Mesenchymal stem cell (in vitro differentiated cells and primary cell): ENCODE results near the gene MEIOSIN.

Source experiments
- DNase-seq: peaks from one replicate; pipeline ENCODE4 v3.0.0-alpha.2; 2013
- H2AFZ ChIP-seq: one replicate; pipeline ENCODE4 v1.6.1; 2013; ENCODE audit warnings: low read depth, mild to moderate bottlenecking, control low read depth, inconsistent platforms, low read length, moderate library complexity
- H2AK5ac ChIP-seq: 2 replicates; pipeline ENCODE4 v1.6.1; 2013; ENCODE audit warnings: low read length, moderate library complexity, mild to moderate bottlenecking, inconsistent platforms; ENCODE audit not compliant: severe bottlenecking
- H2BK120ac ChIP-seq: one replicate; pipeline ENCODE4 v1.6.1; 2013; ENCODE audit warnings: low read depth, mild to moderate bottlenecking, inconsistent platforms, low read length, moderate library complexity
- H2BK12ac ChIP-seq, 2 experiments: one replicate each; pipeline ENCODE4 v1.6.1; 2013; ENCODE audit warnings: inconsistent platforms in 2 of 2, low read length in 2 of 2, mild to moderate bottlenecking in 2 of 2, moderate library complexity in 2 of 2, control low read depth in 1 of 2
- H2BK15ac ChIP-seq: one replicate; pipeline ENCODE4 v1.6.1; 2013; ENCODE audit warnings: mild to moderate bottlenecking, low read depth, inconsistent platforms; ENCODE audit not compliant: poor library complexity, severe bottlenecking
- H2BK5ac ChIP-seq: 2 replicates; pipeline ENCODE4 v1.6.1; 2013; ENCODE audit warnings: low read depth, mild to moderate bottlenecking, low read length, control low read depth, inconsistent platforms; ENCODE audit not compliant: poor library complexity, severe bottlenecking
- H3K14ac ChIP-seq, 2 experiments: one replicate each; pipeline ENCODE4 v1.6.1; 2013; ENCODE audit warnings: inconsistent platforms in 2 of 2, low read length in 2 of 2, control low read depth in 1 of 2, mild to moderate bottlenecking in 1 of 2, moderate library complexity in 1 of 2
- H3K18ac ChIP-seq, 2 experiments: one replicate each; pipeline ENCODE4 v1.6.1; 2013; ENCODE audit warnings: inconsistent platforms in 2 of 2, low read length in 2 of 2, control low read depth in 1 of 2, low read depth in 1 of 2, mild to moderate bottlenecking in 1 of 2
- H3K23ac ChIP-seq, 2 experiments: one replicate each; pipeline ENCODE4 v1.6.1; 2013; ENCODE audit warnings: inconsistent platforms in 2 of 2, low read length in 2 of 2, mild to moderate bottlenecking in 2 of 2, moderate library complexity in 2 of 2, control low read depth in 1 of 2
- H3K27ac ChIP-seq: 2 replicates; pipeline ENCODE4 v1.5.1; 2013; ENCODE audit warnings: mild to moderate bottlenecking, moderate library complexity, low read length, control low read depth, inconsistent platforms; ENCODE audit not compliant: poor library complexity, severe bottlenecking
- H3K27me3 ChIP-seq, 2 experiments: 2 replicates each; pipeline versions ENCODE4 v1.6.1 to v1.7.0; 2013; ENCODE audit warnings: low read length in 2 of 2, mild to moderate bottlenecking in 2 of 2, moderate library complexity in 2 of 2, control low read depth in 1 of 2, inconsistent platforms in 1 of 2; ENCODE audit not compliant: control insufficient read depth in 1 of 2, insufficient read depth in 1 of 2
- H3K36me3 ChIP-seq, 2 experiments: 2 replicates each; pipeline versions ENCODE4 v1.6.1 to v1.7.0; 2013; ENCODE audit warnings: low read length in 2 of 2, control low read depth in 1 of 2, inconsistent platforms in 1 of 2, low read depth in 1 of 2, mild to moderate bottlenecking in 1 of 2; ENCODE audit not compliant: insufficient read depth in 2 of 2, control insufficient read depth in 1 of 2
- H3K4ac ChIP-seq, 2 experiments: one replicate each; pipeline ENCODE4 v1.6.1; 2013; ENCODE audit warnings: inconsistent platforms in 2 of 2, low read length in 2 of 2, mild to moderate bottlenecking in 2 of 2, moderate library complexity in 2 of 2, control low read depth in 1 of 2, low read depth in 1 of 2
- H3K4me1 ChIP-seq: 2 replicates; pipeline ENCODE4 v1.6.1; 2013; ENCODE audit warnings: low read depth, low read length, control low read depth; ENCODE audit not compliant: control insufficient read depth, insufficient read depth
- H3K4me2 ChIP-seq: 2 replicates; pipeline ENCODE4 v1.6.1; 2013; ENCODE audit warnings: low read length, mild to moderate bottlenecking, inconsistent platforms; ENCODE audit not compliant: poor library complexity, severe bottlenecking
- H3K4me3 ChIP-seq, 2 experiments: 2 replicates each; pipeline versions ENCODE4 v1.5.1 to v1.7.0; 2013; ENCODE audit warnings: low read length in 2 of 2, mild to moderate bottlenecking in 2 of 2, control low read depth in 1 of 2, low read depth in 1 of 2; ENCODE audit not compliant: insufficient read depth in 1 of 2
- H3K79me1 ChIP-seq: replicated peaks from 2 replicates; pipeline ENCODE4 v1.6.1; 2013; ENCODE audit warnings: mild to moderate bottlenecking, control low read depth, low read length, inconsistent platforms; ENCODE audit not compliant: poor library complexity, severe bottlenecking
- H3K9ac ChIP-seq: 2 replicates; pipeline ENCODE4 v1.7.0; 2013; ENCODE audit warnings: mild to moderate bottlenecking, low read length, moderate library complexity
- H3K9me3 ChIP-seq: 2 replicates; pipeline ENCODE4 v1.7.0; 2013; ENCODE audit warnings: mild to moderate bottlenecking, low read length; ENCODE audit not compliant: control insufficient read depth
- H4K8ac ChIP-seq: one replicate; pipeline ENCODE4 v1.6.1; 2013; ENCODE audit warnings: inconsistent platforms, mild to moderate bottlenecking, low read length, moderate library complexity
- H4K91ac ChIP-seq: one replicate; pipeline ENCODE4 v1.6.1; 2013; ENCODE audit warnings: mild to moderate bottlenecking, low read length, inconsistent platforms
- WGBS: methylation state at CpG from one replicate; pipeline ENCODE4 v1.1.7; 2013; ENCODE audit warnings: mixed read lengths; 5-methylcytosine and 5-hydroxymethylcytosine counted together

MEIOSIN gene

GRCh38 chr19:45801603-45802175, 68.5 kb downstream of the MEIOSIN start:
- no peak overlapping the region for H4K91ac ChIP-seq
- H2AK5ac ChIP-seq = no peak overlapping the region
- H3K79me1 ChIP-seq = no peaks in the 10 kb centered on the region
- H3K18ac ChIP-seq = no peak overlapping the region
- no peaks in the 10 kb centered on the region for H3K36me3 ChIP-seq
- no peak overlapping the region for H2BK15ac ChIP-seq
- no peak overlapping the region for H3K23ac ChIP-seq
- H2BK5ac ChIP-seq = no peak overlapping the region
- no peak overlapping the region for H2AFZ ChIP-seq
- H3K4me2 ChIP-seq = no peak overlapping the region
- 82% methylated on average over 7 of the region's 7 CpGs for WGBS
- peaks cover 20% of the 10 kb centered on the region for H3K4me1 ChIP-seq
- H4K8ac ChIP-seq = no peak overlapping the region
- DNase-seq = no peak
- no peaks in the 10 kb centered on the region for H3K27me3 ChIP-seq
- no peak overlapping the region for H3K27ac ChIP-seq
- H3K14ac ChIP-seq = no peak overlapping the region
- no peaks in the 10 kb centered on the region for H3K9me3 ChIP-seq
- H3K4ac ChIP-seq = no peak overlapping the region
- H2BK120ac ChIP-seq = no peak overlapping the region
- H3K4me3 ChIP-seq = no peak overlapping the region
- no peak overlapping the region for H3K9ac ChIP-seq
- H2BK12ac ChIP-seq = no peak overlapping the region

DNA sequence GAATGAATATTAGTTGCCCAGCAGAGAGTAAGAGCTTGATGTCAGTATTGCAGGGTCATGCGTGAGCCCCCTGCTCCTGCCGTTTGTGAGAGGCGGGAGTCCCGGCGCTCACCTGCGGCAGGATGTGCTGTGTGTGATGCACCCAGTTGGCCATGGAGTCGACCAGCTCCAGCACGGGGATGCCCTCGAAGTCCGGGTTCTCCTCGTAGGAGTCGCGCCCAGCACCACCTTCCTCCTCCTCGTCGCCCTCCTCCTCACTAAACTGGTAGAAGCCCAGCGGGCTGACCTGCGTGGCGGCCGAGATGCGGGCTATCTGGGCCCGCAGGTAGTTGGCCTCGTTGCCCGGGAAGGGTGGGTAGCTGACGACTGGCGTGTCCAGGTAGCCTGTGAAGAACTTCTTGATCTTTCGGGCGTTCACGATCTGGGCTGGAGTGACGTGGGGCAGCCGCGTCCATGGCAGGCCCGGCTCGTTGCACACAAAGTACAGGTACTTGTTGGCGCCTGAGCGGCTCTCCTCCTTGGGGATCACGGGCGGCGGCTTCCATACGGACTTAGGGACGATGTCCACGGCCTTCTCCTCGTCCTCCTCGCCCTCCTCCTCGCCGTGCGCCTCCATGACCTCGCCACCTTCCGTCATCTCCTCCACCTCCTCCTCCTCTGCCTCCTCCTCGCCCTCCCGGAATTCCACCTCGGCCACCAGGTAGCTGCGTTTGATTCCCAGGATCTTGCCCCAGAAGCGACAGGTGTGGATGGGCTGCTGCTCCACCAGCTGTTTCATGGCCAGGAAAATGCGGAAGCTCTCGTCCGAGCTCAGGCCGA, 71.1 kb downstream of the MEIOSIN start:
- no peak overlapping the region for H2BK120ac ChIP-seq
- no peak overlapping the region for H3K18ac ChIP-seq
- WGBS = 93% methylated on average over 57 of the region's 57 CpGs
- no peak overlapping the region for H3K4me2 ChIP-seq
- H3K4me1 ChIP-seq = peaks cover 20% of the 10 kb centered on the region
- H4K91ac ChIP-seq = no peak overlapping the region
- H3K4ac ChIP-seq = no peak overlapping the region
- H3K9me3 ChIP-seq = no peaks in the 10 kb centered on the region
- H2BK15ac ChIP-seq = no peak overlapping the region
- no peak overlapping the region for H3K9ac ChIP-seq
- no peak overlapping the region for H2BK5ac ChIP-seq
- H3K4me3 ChIP-seq = no peak overlapping the region
- H3K27me3 ChIP-seq = no peaks in the 10 kb centered on the region
- peak overlapping the region in 1 of 2 experiments; percentile 75 for H2BK12ac ChIP-seq
- no peak overlapping the region for H4K8ac ChIP-seq
- no peaks in the 10 kb centered on the region for H3K79me1 ChIP-seq
- no peak overlapping the region for H3K23ac ChIP-seq
- no peaks in the 10 kb centered on the region for H3K36me3 ChIP-seq
- H2AFZ ChIP-seq = no peak overlapping the region
- H3K27ac ChIP-seq = no peak overlapping the region
- no peak for DNase-seq
- H3K14ac ChIP-seq = no peak overlapping the region
- peak overlapping the region; percentile 16 for H2AK5ac ChIP-seq

GRCh38 chr19:45804959-45805230, 71.7 kb downstream of the MEIOSIN start:
- no peak overlapping the region for H3K18ac ChIP-seq
- no peak overlapping the region for H2BK5ac ChIP-seq
- 98% methylated on average over 8 of the region's 8 CpGs for WGBS
- peaks cover 19% of the 10 kb centered on the region for H3K4me1 ChIP-seq
- no peak overlapping the region for H4K8ac ChIP-seq
- DNase-seq = no peak
- peak overlapping the region in 1 of 2 experiments; percentile 75 for H2BK12ac ChIP-seq
- H2AK5ac ChIP-seq = no peak overlapping the region
- H3K79me1 ChIP-seq = no peaks in the 10 kb centered on the region
- H3K36me3 ChIP-seq = no peaks in the 10 kb centered on the region
- no peak overlapping the region for H3K4ac ChIP-seq
- no peak overlapping the region for H2BK15ac ChIP-seq
- H3K4me2 ChIP-seq = no peak overlapping the region
- H2BK120ac ChIP-seq = no peak overlapping the region
- no peak overlapping the region for H4K91ac ChIP-seq
- H3K4me3 ChIP-seq = no peak overlapping the region
- H2AFZ ChIP-seq = no peak overlapping the region
- no peaks in the 10 kb centered on the region for H3K9me3 ChIP-seq
- no peak overlapping the region for H3K23ac ChIP-seq
- no peaks in the 10 kb centered on the region for H3K27me3 ChIP-seq
- no peak overlapping the region for H3K27ac ChIP-seq
- H3K9ac ChIP-seq = no peak overlapping the region
- no peak overlapping the region for H3K14ac ChIP-seq

DNA sequence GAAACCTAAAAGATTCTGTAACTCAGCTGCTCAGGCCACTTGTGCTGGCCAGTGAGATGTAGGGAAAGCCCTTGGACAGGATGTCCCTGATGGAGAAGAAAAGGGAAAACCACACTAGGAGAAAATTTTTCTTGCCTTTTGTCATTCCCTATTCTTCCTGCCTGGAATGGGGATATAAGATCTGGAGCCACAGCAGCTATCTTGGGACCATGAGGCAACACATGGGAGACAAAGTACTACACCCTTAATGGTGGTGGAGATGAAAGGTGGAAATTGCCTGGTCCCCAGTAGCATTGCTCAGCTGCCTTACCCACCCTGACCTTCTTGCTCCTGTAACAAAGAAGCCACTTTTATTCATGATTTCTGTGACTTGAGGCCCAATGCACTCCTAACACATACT, 72.5 kb downstream of the MEIOSIN start:
- no peak overlapping the region for H3K18ac ChIP-seq
- no peak overlapping the region for H2BK5ac ChIP-seq
- no peak overlapping the region for H3K9ac ChIP-seq
- H3K4ac ChIP-seq = no peak overlapping the region
- H2AK5ac ChIP-seq = no peak overlapping the region
- no peak overlapping the region for H2BK12ac ChIP-seq
- H3K9me3 ChIP-seq = no peaks in the 10 kb centered on the region
- H3K4me2 ChIP-seq = no peak overlapping the region
- no peak overlapping the region for H4K8ac ChIP-seq
- no peak overlapping the region for H2BK15ac ChIP-seq
- H3K14ac ChIP-seq = no peak overlapping the region
- H2AFZ ChIP-seq = no peak overlapping the region
- H3K27me3 ChIP-seq = no peaks in the 10 kb centered on the region
- no peak overlapping the region for H4K91ac ChIP-seq
- H3K4me3 ChIP-seq = no peak overlapping the region
- H3K36me3 ChIP-seq = no peaks in the 10 kb centered on the region
- no peaks in the 10 kb centered on the region for H3K79me1 ChIP-seq
- H3K27ac ChIP-seq = no peak overlapping the region
- H3K23ac ChIP-seq = no peak overlapping the region
- no peak for DNase-seq
- H2BK120ac ChIP-seq = no peak overlapping the region
- H3K4me1 ChIP-seq = peaks cover 18% of the 10 kb centered on the region
